Neural cell (in vitro differentiated cells): ENCODE data around the gene KASH5. TPM values are rescaled to one million over a fixed set of nuclear protein-coding genes. Genes with fewer than 3 reads are reported as not detected.

Source experiments
- H2AFZ ChIP-seq: fragments of 200-600, 300-800 bp; sonication (generic), shearing (Covaris generic); 2 replicates; pipeline ENCODE4 v1.6.0; 2014; ENCODE audit warnings: low read depth, mild to moderate bottlenecking, antibody characterized with exemption, low read length, moderate library complexity
- H3F3A ChIP-seq: fragments of 200-600 bp; shearing (Covaris generic); 2 replicates; pipeline ENCODE4 v1.6.1; 2016; ENCODE audit warnings: mild to moderate bottlenecking, moderate library complexity, mixed read lengths, antibody characterized with exemption, low read length; ENCODE audit not compliant: insufficient read depth, poor library complexity, severe bottlenecking
- H3K27ac ChIP-seq: fragments of 200-600, 300-800 bp; sonication (generic), shearing (Covaris generic); 2 replicates; pipeline ENCODE4 v1.5.1; 2014; ENCODE audit warnings: mild to moderate bottlenecking, low read length, moderate library complexity
- H3K27me3 ChIP-seq: fragments of 300-800, 200-600 bp; sonication (generic), shearing (Covaris generic); 2 replicates; pipeline ENCODE4 v1.6.0; 2014; ENCODE audit warnings: mild to moderate bottlenecking, low read depth, low read length, moderate library complexity; ENCODE audit not compliant: insufficient read depth
- H3K36me3 ChIP-seq: fragments of 300-800, 200-600 bp; sonication (generic), shearing (Covaris generic); 2 replicates; pipeline ENCODE4 v1.5.1; 2014; ENCODE audit warnings: mild to moderate bottlenecking, antibody characterized with exemption, low read length, moderate library complexity; ENCODE audit not compliant: insufficient read depth
- H3K4me2 ChIP-seq: fragments of 300-800, 200-600 bp; sonication (generic), shearing (Covaris generic); 2 replicates; pipeline ENCODE4 v1.6.0; 2014; ENCODE audit warnings: mild to moderate bottlenecking, low read length
- H3K4me3 ChIP-seq: fragments of 300-800, 200-600 bp; sonication (generic), shearing (Covaris generic); 2 replicates; pipeline ENCODE4 v1.5.1; 2014; ENCODE audit warnings: mild to moderate bottlenecking, low read length, moderate library complexity
- H3K79me2 ChIP-seq: fragments of 200-600 bp; shearing (Covaris generic); replicated peaks from 2 replicates; pipeline ENCODE4 v1.6.0; 2014; ENCODE audit warnings: mild to moderate bottlenecking, low read length, moderate library complexity; ENCODE audit not compliant: insufficient read depth
- H3K9ac ChIP-seq: fragments of 300-800, 200-600 bp; sonication (generic), shearing (Covaris generic); 2 replicates; pipeline ENCODE4 v1.6.1; 2016; ENCODE audit warnings: mild to moderate bottlenecking, low read length, mixed read lengths
- H3K9me2 ChIP-seq: fragments of 200-600 bp; shearing (Covaris generic); 2 replicates; pipeline ENCODE4 v1.6.1; 2016; ENCODE audit warnings: mild to moderate bottlenecking, low read length, mixed read lengths; ENCODE audit not compliant: insufficient read depth
- H3K9me3 ChIP-seq: fragments of 200-600, 300-800 bp; sonication (generic), shearing (Covaris generic); 2 replicates; pipeline ENCODE4 v1.6.1; 2016; ENCODE audit warnings: mild to moderate bottlenecking, mixed run types, low read length, moderate library complexity, mixed read lengths
- H4K20me1 ChIP-seq: fragments of 200-600 bp; shearing (Covaris generic); 2 replicates; pipeline ENCODE4 v1.6.1; 2016; ENCODE audit warnings: mild to moderate bottlenecking, mixed run types; ENCODE audit not compliant: insufficient read depth
- CTCF ChIP-seq: fragments of 450-650 bp; IDR thresholded peaks from 2 replicates; pipeline ENCODE4 v1.5.1; 2014; ENCODE audit warnings: antibody characterized with exemption, mild to moderate bottlenecking, moderate library complexity; ENCODE audit not compliant: poor library complexity, severe bottlenecking
- EP300 ChIP-seq: fragments of 450-650 bp; conservative IDR thresholded peaks from 2 replicates; pipeline ENCODE4 v1.6.1; 2014; ENCODE audit warnings: antibody characterized with exemption, mild to moderate bottlenecking, moderate library complexity; ENCODE audit not compliant: poor library complexity, severe bottlenecking
- EZH2 ChIP-seq: fragments of 200-600, 300-800 bp; shearing (Covaris generic), sonication (generic); IDR thresholded peaks from 2 replicates; pipeline ENCODE4 v1.6.1; 2014; ENCODE audit warnings: antibody characterized with exemption, low read length, borderline replicate concordance, mild to moderate bottlenecking; ENCODE audit not compliant: insufficient read depth, poor library complexity, severe bottlenecking
- MXI1 ChIP-seq: fragments of 450-650 bp; conservative IDR thresholded peaks from 2 replicates; pipeline ENCODE4 v1.6.1; 2014; ENCODE audit warnings: antibody characterized with exemption, mild to moderate bottlenecking; ENCODE audit not compliant: poor library complexity, severe bottlenecking
- POLR2AphosphoS5 ChIP-seq: IDR thresholded peaks from 2 replicates; pipeline ENCODE4 v1.6.1; 2012
- RAD21 ChIP-seq: fragments of 450-650 bp; conservative IDR thresholded peaks from 2 replicates; pipeline ENCODE4 v1.6.1; 2014; ENCODE audit warnings: antibody characterized with exemption, mild to moderate bottlenecking, moderate library complexity
- REST ChIP-seq: IDR thresholded peaks from 2 replicates; pipeline ENCODE4 v1.6.1; 2012; ENCODE audit warnings: borderline replicate concordance
- SMC3 ChIP-seq: fragments of 450-650 bp; conservative IDR thresholded peaks from 2 replicates; pipeline ENCODE4 v1.6.1; 2014; ENCODE audit warnings: antibody characterized with exemption, mild to moderate bottlenecking, moderate library complexity; ENCODE audit not compliant: poor library complexity
- TAF1 ChIP-seq: IDR thresholded peaks from 2 replicates; pipeline ENCODE4 v1.6.1; 2012; ENCODE audit warnings: low read depth
- polyA plus RNA-seq: library from polyadenylated mRNA; depleted of rRNA; stranded (reverse); fragments of >200 nt; gene quantifications from 2 replicates; pipeline ENCODE4 v1.2.3, GENCODE V29; 2014

The KASH5 gene
- polyA plus RNA-seq, 1 donor from 2014 or later, result 0.11 TPM

- Histone ChIP-seq H3K27ac (no peak overlapping the region), H4K20me1 (no peaks in the 10 kb centered on the region), H3K4me3 (peak overlapping the region; percentile 59), H3K4me2 (no peak overlapping the region), H3K79me2 (no peaks in the 10 kb centered on the region), H2AFZ (peak overlapping the region; percentile 21), H3K27me3 (no peaks in the 10 kb centered on the region), H3K9me2 (no peaks in the 10 kb centered on the region), H3K9me3 (no peaks in the 10 kb centered on the region), H3K36me3 (no peaks in the 10 kb centered on the region), H3F3A (no peaks in the 10 kb centered on the region), H3K9ac (no peak overlapping the region)
- TF ChIP-seq RAD21, result no peak
- no peak for TF ChIP-seq POLR2AphosphoS5
- no peak for TF ChIP-seq TAF1
- TF ChIP-seq EZH2, result no peak
- TF ChIP-seq CTCF, result no peak
- no peak for TF ChIP-seq SMC3
- no peak for TF ChIP-seq EP300
- TF ChIP-seq MXI1, result no peak
- TF ChIP-seq REST, result no peak
These were observed 48.6 kb upstream of the KASH5 start for GRCh38 chr19:49339301-49340068.

GRCh38 chr19:49340069-49340864 is 47.8 kb upstream of the KASH5 start:
- Histone ChIP-seq H2AFZ (no peak overlapping the region), H3K9me3 (no peaks in the 10 kb centered on the region), H3F3A (no peaks in the 10 kb centered on the region), H3K27ac (no peak overlapping the region), H3K36me3 (no peaks in the 10 kb centered on the region), H3K79me2 (no peaks in the 10 kb centered on the region), H4K20me1 (no peaks in the 10 kb centered on the region), H3K27me3 (no peaks in the 10 kb centered on the region), H3K4me3 (no peak overlapping the region), H3K9ac (no peak overlapping the region), H3K4me2 (no peak overlapping the region), H3K9me2 (no peaks in the 10 kb centered on the region)
- TF ChIP-seq EZH2 (no peak), REST (no peak), RAD21 (no peak), TAF1 (no peak), MXI1 (no peak), CTCF (no peak), SMC3 (no peak), EP300 (no peak), POLR2AphosphoS5 (no peak)
